ENCODE measurements around the gene MRPS33. TPM values are rescaled to one million over a fixed set of nuclear protein-coding genes. Genes with fewer than 3 reads are reported as not detected.
"Not testable (repeated sequence)": the region's sequence is repeated elsewhere in the genome, so short reads cannot be mapped to it uniquely, and the experiment has no call there.

The MRPS33 gene
- total RNA-seq (2014; rRNA removed; shearing (Covaris generic); ENCODE audit: low replicate concordance): 60.0 and 72.5 TPM in 2 replicates

- DNase-seq (ENCODE audit: low read depth): peak; percentile 93
- in situ Hi-C loops (cut with HindIII; ENCODE audit: low pct_unique_long_range_greater_than_20kb, low sequenced_read_pairs): no loop called here
Measured at GRCh38 chr7:141014524-141015395, at the start of gene MRPS33. Gene MRPS33, minus strand, starts transcription at chr7:141014952. Its CDS starts 4,319 bp downstream, at chr7:141010633.

GRCh38 chr7:141057788-141058187 lies 43.0 kb upstream of the MRPS33 start:
- no peak for DNase-seq (ENCODE audit: low read depth)
- in situ Hi-C loops (cut with HindIII; ENCODE audit: low pct_unique_long_range_greater_than_20kb, low sequenced_read_pairs): no loop called here

- DNase-seq (ENCODE audit: low read depth): no peak
- in situ Hi-C loops (cut with HindIII; ENCODE audit: low pct_unique_long_range_greater_than_20kb, low sequenced_read_pairs): no loop called here
Measured at GRCh38 chr7:141055146-141055545, 40.4 kb upstream of the MRPS33 start.

- in situ Hi-C loops (cut with HindIII; ENCODE audit: low pct_unique_long_range_greater_than_20kb, low sequenced_read_pairs): no loop called here
- peak; percentile 78 for DNase-seq (ENCODE audit: low read depth)
Measured at GRCh38 chr7:141053626-141054025, 38.9 kb upstream of the MRPS33 start.

- peak; percentile 88 for DNase-seq (ENCODE audit: low read depth)
- in situ Hi-C loops (cut with HindIII; ENCODE audit: low pct_unique_long_range_greater_than_20kb, low sequenced_read_pairs): no loop called here
Measured at GRCh38 chr7:141045842-141046620, 31.3 kb upstream of the MRPS33 start.

GRCh38 chr7:141045126-141045841 lies 30.5 kb upstream of the MRPS33 start:
- DNase-seq (ENCODE audit: low read depth): peak; percentile 89
- in situ Hi-C loops (cut with HindIII; ENCODE audit: low pct_unique_long_range_greater_than_20kb, low sequenced_read_pairs): no loop called here

GRCh38 chr7:141043616-141044015 lies 28.9 kb upstream of the MRPS33 start:
- no peak for DNase-seq (ENCODE audit: low read depth)
- in situ Hi-C loops (cut with HindIII; ENCODE audit: low pct_unique_long_range_greater_than_20kb, low sequenced_read_pairs): no loop called here

GRCh38 chr7:141042222-141043193 lies 27.8 kb upstream of the MRPS33 start:
- peak; percentile 84 for DNase-seq (ENCODE audit: low read depth)
- in situ Hi-C loops (cut with HindIII; ENCODE audit: low pct_unique_long_range_greater_than_20kb, low sequenced_read_pairs): no loop called here

- in situ Hi-C loops (cut with HindIII; ENCODE audit: low pct_unique_long_range_greater_than_20kb, low sequenced_read_pairs): no loop called here
Measured at GRCh38 chr7:141039376-141039775, 24.6 kb upstream of the MRPS33 start.

GRCh38 chr7:141038100-141038499 lies 23.3 kb upstream of the MRPS33 start:
- DNase-seq (ENCODE audit: low read depth); in situ Hi-C loops (cut with HindIII; ENCODE audit: low pct_unique_long_range_greater_than_20kb, low sequenced_read_pairs): not testable (repeated sequence)

More at GRCh38 chr7:141039376-141039775, 24.6 kb upstream of the MRPS33 start:
- DNase-seq (ENCODE audit: low read depth): no peak

- DNase-seq (ENCODE audit: low read depth); in situ Hi-C loops (cut with HindIII; ENCODE audit: low pct_unique_long_range_greater_than_20kb, low sequenced_read_pairs): not testable (repeated sequence)
Measured at GRCh38 chr7:141032539-141033323, 18.0 kb upstream of the MRPS33 start.

- in situ Hi-C loops (cut with HindIII; ENCODE audit: low pct_unique_long_range_greater_than_20kb, low sequenced_read_pairs): no loop called here
- DNase-seq (ENCODE audit: low read depth): no peak
Measured at GRCh38 chr7:141028767-141029166, 14.0 kb upstream of the MRPS33 start.

GRCh38 chr7:141027043-141027442 lies 12.3 kb upstream of the MRPS33 start:
- in situ Hi-C loops (cut with HindIII; ENCODE audit: low pct_unique_long_range_greater_than_20kb, low sequenced_read_pairs): no loop called here

GRCh38 chr7:141024668-141025067 lies 9.9 kb upstream of the MRPS33 start:
- no peak for DNase-seq (ENCODE audit: low read depth)
- in situ Hi-C loops (cut with HindIII; ENCODE audit: low pct_unique_long_range_greater_than_20kb, low sequenced_read_pairs): no loop called here

More at GRCh38 chr7:141027043-141027442, 12.3 kb upstream of the MRPS33 start:
- DNase-seq (ENCODE audit: low read depth): no peak

GRCh38 chr7:141023295-141023694 lies 8.5 kb upstream of the MRPS33 start:
- in situ Hi-C loops (cut with HindIII; ENCODE audit: low pct_unique_long_range_greater_than_20kb, low sequenced_read_pairs): no loop called here
- DNase-seq (ENCODE audit: low read depth): no peak

GRCh38 chr7:141017555-141017954 lies 2.8 kb upstream of the MRPS33 start:
- no peak for DNase-seq (ENCODE audit: low read depth)
- in situ Hi-C loops (cut with HindIII; ENCODE audit: low pct_unique_long_range_greater_than_20kb, low sequenced_read_pairs): no loop called here

- DNase-seq (ENCODE audit: low read depth): no peak
- in situ Hi-C loops (cut with HindIII; ENCODE audit: low pct_unique_long_range_greater_than_20kb, low sequenced_read_pairs): no loop called here
Measured at GRCh38 chr7:141016349-141016748, 1.6 kb upstream of the MRPS33 start.
